Stimulated activated CD8-positive, alpha-beta memory T cell treated with anti-CD3 and anti-CD28 coated beads, Interleukin-12 subunit alpha, Interleukin-12 subunit beta, amount 100 ng/mL, for 4 hours (primary cell): ENCODE data around the gene ZMYM5.
"Not testable (repeated sequence)": the region's sequence is repeated elsewhere in the genome, so short reads cannot be mapped to it uniquely, and the experiment has no call there.

ENCODE experiments used
- DNase-seq: peaks from one replicate; pipeline ENCODE4 v3.0.0-alpha.2; 2020; ENCODE audit warnings: low read depth

ZMYM5 gene

DNA sequence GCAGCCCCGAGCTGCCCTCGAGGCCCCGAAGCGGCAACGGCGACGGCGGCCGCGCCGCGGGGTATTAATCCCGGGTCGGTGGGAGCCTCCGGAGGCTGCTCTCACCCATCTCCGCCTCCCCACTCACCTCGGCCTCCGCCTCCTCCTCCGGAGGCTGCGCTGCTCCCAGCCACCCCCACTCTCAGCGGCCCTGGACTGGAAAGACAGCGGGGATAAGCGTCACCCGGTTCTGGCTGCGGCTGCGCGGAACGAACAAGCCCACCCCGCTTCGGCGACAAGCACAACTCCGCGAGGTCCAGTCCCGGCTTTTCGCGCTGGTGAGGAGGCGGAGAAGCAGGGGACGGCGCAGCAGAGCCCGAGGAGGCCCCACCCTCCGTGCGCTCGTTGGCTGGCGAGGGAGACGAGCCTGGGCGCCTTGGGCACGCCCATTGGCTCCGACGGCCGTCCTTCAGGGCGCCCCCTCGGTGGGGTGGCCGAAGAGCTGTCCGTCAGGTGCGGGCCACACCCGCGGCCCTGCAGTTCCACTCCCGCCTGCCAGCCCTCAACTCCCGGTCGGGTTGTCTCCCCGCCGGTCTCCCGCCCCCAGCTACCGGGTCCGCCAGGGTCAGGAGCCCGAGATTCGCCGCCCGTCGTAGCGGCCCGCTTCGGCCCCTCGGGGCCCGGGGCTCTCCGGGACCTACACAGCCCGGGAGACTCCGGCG, at the start of gene ZMYM5:
Gene ZMYM5, minus strand, starts transcription at position 327 of the 701 bp plus-strand sequence. CDS start 11,469 bp downstream, outside the sequence.
- DNase-seq = peak; percentile 92

DNA sequence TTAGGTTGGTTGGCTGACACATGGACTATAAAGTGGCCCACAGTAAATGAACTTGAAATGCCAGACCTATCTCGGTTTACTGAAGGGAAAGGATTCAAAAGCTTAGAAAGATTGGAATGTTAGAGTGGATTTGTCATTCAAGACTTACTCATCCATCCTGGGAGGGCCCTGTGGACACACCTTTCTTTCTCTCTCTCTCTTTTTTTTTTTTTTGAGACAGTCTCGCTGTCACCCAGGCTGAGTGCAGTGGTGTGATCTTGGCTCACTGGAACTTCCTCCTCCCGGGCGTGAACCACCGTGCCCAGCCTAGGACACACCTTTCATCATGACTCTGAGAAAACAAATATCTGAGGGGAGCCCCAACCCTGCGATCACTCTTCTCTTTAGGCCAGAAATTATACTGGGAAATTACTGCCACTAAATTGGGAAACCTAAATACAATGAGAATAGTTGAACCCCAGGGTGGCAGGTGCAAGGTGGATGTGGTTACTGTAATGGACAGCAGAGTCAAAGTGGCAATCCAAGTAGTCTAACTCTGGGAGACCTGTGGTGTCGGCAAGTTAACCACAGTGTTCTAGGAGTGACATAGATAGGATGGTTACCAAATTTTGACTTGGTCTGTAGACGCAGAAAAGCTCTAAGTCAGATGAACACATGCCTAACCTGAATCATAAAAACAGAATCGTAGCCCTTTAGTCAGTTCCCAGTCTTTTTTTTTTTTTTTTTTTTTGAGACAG, 47.1 kb upstream of the ZMYM5 start:
- no peak for DNase-seq

DNA sequence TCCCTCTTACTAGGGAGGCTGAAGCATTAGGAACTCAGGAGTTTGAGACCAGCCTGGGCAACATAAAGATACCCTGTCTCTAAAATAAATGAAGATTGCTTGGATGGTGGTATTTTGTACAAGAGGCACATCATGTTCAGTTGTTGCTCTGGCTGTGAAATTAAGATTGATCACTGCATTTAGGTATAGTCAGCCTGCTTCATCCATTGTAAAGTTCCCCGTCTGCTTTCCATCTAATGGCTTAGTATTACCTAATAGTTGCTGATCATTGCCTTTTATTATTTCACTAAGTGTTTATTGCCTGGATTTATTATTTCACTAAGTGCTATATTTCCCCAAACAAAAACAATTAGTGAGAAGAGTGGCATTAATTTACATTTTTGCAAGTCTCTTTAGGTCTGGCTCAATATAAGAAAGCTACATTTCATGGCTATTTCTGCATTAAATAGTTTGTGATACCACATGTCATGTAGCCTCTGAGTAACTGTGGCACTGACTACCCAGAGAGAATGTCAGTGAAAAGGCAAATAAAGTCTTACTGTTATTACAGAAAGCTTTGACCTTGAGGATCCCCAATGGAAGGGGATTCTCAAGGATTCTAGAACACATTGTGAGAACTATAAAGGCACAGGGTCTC, 45.0 kb upstream of the ZMYM5 start:
- DNase-seq = no peak

DNA sequence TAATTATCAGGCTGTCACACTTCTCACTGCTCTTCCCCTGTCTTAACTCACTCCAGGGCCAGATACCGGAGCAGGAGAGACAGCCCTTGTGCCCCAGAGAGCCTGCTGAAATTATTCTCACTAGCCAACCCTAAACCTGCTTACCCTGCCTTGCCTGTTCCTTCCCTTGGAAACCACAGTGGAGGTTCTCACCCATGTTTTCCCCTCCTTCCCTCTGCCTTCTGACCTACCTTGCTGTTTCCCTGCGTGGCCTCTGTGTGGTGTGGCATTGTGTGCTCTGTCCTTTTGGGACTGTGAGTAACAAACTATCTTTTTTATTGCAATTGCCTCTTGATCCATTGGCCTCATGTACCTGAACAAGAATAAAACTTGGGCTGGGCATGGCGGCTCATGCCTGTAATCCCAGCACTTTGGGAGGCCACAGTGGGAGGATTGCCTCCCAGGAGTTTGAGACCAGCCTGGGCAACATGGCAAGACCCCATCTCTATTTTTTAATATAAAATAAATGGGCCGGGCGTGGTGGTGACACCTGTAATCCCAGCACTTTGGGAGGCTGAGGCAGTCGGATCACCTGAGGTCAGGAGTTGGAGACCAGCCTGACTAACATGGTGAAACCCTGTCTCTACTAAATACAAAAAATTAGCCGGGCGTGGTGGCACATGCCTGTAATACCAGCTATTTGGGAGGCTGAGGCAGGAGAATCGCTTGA, 42.2 kb upstream of the ZMYM5 start:
- DNase-seq = not testable (repeated sequence)

- no peak for DNase-seq
Observed at GRCh38 chr13:19890030-19890429, 26.6 kb upstream of the ZMYM5 start.

GRCh38 chr13:19888799-19889198, 25.4 kb upstream of the ZMYM5 start:
- DNase-seq = no peak

GRCh38 chr13:19882231-19882630, 18.8 kb upstream of the ZMYM5 start:
- no peak for DNase-seq

- DNase-seq = no peak
Observed at GRCh38 chr13:19881641-19882040, 18.2 kb upstream of the ZMYM5 start.

GRCh38 chr13:19864746-19865309, 1.4 kb upstream of the ZMYM5 start:
- no peak for DNase-seq

GRCh38 chr13:19864024-19864745, 736 bp upstream of the ZMYM5 start:
- DNase-seq = peak; percentile 52

- peak; percentile 3 for DNase-seq
Observed at GRCh38 chr13:19862481-19863313, 752 bp downstream of the ZMYM5 start.

DNA sequence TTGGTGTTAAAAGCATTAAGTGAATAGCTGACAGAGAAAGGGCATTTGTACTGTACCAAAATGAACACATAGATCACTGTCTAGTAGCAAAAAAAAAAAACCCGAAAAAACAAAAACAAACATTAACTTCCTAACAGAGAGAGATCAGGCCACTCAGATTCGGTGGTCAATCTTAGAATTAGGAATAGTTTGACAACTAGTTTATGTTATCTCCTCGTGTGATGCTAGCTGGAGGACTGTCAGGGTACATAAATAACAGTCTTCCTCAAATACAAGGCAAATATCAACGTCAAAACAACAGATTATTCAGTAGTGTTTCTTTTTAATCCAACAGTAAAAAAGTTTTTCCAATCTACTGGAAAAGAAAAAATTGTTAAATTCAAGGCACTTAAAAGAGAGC, 1.7 kb downstream of the ZMYM5 start:
- no peak for DNase-seq

- DNase-seq = no peak
Observed at GRCh38 chr13:19860884-19861655, 2.4 kb downstream of the ZMYM5 start.

DNA sequence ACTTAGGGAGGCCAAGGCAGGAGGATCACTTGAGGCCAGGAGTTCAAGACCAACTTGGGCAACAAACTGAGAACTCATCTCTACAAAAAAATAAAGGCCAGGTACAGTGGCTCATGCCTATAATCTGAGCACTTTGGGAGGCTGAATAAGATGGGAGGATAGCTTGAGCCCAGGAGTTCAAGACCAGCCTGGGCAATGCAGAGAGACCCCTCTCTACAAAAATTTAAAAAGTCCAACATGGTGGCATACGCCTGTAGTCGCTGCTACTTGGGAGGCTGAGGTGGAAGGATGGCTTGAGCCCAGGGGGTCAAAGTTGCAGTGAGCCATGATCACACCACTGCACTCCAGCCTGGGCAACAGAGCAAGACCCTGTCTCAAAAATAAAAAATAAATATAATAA, 5.8 kb downstream of the ZMYM5 start:
- DNase-seq = not testable (repeated sequence)

- no peak for DNase-seq
Observed at GRCh38 chr13:19852766-19853165, 10.7 kb downstream of the ZMYM5 start.

DNA sequence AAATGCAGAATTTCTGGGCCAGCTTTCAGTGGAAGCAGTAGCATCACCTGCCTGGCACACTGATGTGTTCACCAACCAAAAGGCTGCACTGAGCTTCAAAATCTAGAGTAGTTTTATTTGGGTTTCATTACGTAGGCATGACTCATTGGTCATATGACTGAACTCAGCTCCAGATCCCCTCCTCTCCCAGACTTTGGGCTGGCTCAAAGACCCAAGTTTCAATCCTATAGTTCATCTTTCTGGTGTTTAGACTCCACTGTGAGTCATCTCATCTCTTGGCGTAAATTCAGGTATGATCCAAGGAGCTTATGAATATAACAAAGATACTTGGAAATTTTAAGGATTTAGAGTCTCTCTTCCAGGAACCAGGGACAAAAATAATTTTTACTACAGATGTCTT, 17.7 kb downstream of the ZMYM5 start:
- no peak for DNase-seq

DNA sequence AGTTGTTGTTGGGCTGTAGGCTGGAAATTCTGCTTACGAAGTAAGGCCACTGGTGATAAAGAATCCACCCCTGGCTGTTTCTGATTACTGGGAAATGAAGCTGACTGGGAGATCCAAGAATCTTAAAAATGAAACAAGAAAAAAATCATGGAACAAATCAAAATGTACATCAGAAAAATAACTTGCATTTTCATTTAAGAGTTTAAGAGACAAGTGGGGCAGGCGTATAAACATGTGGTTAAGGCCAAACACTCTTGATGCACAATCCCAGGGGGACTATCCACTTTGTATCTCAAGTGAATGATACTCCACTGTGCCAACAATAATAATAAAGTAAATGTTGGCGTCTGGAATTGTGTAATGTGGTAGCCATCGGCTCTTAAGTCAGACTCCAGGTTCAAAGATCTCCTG, 24.6 kb downstream of the ZMYM5 start:
- DNase-seq = no peak

GRCh38 chr13:19836472-19836871, 27.0 kb downstream of the ZMYM5 start:
- DNase-seq = no peak

DNA sequence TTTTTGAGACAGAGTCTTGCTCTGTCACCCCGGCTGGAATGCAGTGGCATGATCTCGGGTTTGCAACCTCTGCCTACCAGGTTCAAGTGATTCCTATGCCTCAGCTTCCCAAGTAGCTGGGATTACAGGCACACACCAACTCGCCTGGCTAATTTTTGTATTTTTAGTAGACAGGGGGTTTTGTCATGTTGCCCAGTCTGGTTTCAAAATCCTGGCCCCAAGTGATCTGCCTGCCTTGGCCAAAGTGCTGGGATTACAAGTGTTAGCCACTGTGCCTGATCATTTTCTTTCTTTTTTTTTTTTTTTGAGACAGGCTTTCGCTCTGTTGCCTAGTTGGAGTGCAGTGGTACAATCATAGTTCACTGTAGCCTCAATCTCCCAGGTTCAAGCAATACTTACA, 28.7 kb downstream of the ZMYM5 start:
- DNase-seq = no peak

DNA sequence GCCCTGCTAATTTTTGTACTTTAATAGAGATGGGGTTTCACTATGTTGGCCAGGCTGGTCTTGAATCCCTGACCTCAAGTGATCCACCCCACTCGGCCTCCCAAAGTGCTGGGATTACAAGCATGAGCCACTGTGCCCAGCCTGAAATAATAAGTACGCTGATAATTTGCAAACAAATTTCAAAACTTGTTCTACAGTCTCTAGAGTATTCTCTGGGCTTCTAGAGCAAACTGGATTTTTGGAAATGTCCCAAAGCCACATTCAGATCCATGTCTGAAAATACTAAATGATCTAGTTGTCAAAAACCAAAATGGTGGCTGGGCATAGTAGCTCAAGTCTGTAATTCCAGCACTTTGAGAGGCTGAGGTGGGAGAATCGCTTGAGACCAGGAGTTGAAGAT, 40.8 kb downstream of the ZMYM5 start:
- DNase-seq = no peak
